SHP77 treated with DMSO at 0.1 percent for 48 hours (cell line): ENCODE results near the gene POU5F2.

Experiments used
- DNase-seq: peaks from one replicate; lab custom pipeline; 2025; lab: John Stamatoyannopoulos, UW

POU5F2 gene, protein sequence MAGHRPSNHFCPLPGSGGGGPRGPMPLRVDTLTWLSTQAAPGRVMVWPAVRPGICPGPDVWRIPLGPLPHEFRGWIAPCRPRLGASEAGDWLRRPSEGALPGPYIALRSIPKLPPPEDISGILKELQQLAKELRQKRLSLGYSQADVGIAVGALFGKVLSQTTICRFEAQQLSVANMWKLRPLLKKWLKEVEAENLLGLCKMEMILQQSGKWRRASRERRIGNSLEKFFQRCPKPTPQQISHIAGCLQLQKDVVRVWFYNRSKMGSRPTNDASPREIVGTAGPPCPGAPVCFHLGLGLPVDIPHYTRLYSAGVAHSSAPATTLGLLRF

DNA sequence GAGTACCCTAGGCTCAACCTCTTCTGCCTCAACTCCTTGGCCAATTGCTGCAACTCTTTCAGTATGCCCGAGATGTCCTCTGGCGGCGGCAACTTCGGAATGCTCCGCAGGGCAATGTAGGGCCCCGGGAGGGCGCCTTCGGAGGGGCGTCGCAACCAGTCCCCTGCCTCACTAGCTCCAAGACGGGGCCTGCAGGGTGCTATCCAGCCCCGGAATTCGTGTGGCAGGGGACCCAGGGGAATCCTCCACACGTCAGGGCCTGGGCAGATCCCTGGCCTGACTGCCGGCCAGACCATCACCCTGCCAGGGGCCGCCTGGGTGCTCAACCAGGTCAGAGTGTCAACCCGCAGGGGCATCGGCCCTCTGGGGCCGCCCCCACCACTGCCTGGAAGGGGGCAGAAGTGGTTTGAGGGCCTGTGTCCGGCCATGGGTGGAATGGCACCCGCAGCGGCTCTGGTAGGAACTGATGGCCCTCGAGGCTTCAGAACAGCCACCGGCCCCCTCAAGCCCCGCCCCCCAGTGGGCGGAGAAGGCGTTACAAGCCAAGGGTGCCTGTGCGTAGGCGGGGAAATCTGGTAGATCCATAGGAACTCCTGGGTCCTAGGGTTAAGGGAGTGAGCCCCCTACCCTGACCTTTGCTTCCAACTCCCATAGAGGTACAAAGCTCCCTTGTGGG lies at the start of gene POU5F2:
Gene POU5F2, minus strand, starts transcription at position 465 of the 676 bp plus-strand sequence. Its CDS starts 37 bp downstream, at position 428.
- DNase-seq, result no peak

DNA sequence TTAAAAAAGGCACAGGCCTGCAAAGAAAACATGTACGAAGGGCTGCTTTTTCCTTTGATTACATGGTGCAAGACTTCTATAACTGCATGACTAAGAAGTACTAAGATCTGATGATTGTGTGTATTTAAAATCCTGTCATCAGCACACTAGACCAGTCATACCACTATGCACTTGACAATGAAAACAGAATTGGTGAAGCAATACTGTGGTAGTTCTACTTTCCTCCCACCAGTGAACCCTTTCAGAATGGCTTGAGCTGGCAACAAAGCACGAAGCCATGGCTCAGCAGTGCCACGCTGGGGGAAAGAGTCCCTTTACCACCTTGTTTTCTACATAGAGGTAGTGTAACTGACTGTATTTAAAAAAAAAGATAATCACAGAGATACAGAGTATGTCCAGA lies 49.0 kb upstream of the POU5F2 start:
- DNase-seq, result no peak

DNA sequence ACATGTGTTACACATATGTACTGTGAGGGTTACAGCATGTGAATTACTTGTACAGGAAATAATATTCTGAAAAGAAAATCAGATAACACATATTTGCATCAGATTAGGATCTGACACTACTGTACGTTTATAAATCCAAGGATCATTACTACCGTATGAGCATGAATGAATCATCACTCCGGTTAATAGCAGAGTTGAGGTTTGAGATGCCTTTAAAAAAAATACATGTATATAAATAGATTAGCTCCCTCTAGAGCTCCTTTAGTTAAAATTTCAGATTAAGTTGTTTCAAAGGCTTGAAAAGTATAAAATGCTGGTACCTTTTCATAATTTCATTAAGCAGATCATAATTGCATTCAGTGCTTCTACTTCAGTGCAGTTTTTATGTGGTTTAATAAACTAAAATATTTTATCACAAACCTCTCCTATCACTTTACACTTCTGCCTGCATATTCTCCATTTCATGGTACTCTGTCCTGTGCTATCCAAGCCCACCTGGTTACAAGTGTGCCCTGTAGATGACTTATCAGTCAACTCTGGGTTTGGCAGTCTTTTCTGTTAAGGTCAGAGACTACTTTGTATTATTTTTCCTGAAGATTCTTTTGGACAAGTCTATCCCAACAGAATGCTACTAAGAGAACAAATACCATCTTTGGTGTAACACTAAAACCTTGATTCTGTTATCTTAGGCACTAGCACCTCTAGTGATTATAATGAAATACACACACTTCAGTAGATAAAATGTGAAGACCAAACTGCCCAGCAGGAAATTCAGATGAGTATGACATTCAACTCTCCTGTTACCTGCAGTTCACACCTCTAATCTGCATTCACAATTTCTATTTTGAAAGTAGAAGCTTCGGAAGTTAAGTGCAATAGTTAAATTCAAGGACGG lies 48.0 kb upstream of the POU5F2 start:
- no peak for DNase-seq

DNA sequence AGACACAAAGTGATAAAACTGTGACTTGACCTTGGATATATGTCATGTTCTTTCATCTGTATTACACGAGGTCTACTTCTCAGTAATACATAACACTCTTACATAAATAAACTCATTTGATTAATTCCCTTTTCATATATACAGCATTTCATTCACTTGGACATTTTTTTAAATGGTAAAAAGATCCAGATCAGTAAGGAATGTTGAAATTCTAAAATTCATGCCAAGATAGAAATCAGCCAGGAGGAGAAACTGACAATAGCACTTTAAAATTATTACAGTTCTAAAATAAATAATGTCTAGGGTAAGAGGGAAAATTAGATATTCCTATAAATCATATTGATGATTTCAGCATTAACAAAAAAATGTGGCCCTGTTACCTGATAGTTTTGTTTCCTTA lies 46.2 kb upstream of the POU5F2 start:
- DNase-seq, result no peak

DNA sequence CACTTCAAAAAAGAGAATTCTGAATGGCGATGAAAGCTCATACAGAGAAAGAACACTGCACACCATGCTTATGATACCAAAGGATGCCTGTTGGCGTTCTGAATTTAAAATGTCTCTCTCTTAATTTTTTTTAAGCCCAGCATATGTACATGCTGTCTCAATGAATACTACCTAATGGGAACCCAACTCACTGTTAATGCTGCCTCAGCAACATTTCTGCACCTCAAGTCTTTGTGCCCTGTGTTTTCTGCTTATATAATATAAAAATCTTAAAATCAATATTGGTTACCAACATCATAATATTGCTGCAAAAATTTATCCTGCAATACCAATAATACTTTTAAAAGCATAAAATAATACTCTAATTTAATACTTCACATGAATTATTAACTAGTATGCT lies 44.1 kb upstream of the POU5F2 start:
- no peak for DNase-seq

DNA sequence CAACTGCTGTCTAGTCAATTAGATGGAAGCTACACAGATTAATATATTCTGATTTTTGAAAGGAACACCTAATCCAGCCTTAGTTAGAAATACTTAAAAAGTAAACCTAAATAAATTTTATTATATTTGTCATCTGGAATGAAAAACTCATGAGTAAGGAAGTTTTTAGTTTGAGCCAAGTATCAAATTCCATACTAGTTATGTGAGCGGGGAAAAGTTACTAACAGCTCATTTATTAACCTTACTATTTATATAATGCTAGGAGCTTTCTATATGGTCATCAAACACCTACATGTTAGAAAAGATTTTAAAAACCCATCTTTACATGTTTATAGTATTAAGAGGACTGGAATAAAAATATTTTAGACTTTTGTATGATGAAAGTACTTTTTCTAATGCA lies 41.6 kb upstream of the POU5F2 start:
- DNase-seq, result no peak

DNA sequence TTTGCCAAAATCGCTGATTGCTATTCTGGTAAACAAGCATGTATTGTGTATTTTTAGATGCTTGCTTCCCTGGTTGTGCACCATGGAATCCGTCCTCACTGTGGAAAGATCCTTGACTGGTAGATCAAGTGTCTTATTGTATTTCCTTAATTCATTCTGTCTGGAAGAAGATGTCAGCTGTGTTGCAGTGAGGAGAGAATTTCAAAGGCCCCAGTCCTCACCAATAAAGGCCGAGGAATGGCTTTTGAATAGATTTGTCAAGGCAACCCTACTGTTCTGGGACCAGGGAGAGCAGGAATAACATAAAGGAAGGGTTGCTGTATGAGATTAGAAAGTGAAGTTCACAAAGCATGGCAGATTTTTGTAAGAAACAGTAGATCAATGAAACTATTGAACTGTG lies 36.2 kb upstream of the POU5F2 start:
- DNase-seq, result no peak

DNA sequence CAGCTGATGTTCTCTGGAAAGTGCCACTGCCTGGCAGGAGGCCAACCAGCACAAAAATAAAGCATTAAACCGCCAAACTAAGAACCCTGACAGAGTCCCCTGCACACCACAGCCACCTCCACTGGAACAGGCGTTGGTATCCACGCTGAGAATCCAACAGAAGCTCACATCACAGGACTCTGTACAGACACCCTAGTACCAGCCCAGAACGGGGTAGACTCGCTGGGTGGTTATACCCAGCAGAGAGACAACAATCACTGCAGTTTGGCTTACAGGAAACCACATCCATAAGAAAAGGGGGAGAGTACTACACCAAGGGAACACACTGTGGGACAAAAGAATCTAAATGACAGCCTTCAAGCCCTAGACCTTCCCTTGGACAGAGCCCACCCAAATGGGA lies 15.0 kb upstream of the POU5F2 start:
- no peak for DNase-seq

DNA sequence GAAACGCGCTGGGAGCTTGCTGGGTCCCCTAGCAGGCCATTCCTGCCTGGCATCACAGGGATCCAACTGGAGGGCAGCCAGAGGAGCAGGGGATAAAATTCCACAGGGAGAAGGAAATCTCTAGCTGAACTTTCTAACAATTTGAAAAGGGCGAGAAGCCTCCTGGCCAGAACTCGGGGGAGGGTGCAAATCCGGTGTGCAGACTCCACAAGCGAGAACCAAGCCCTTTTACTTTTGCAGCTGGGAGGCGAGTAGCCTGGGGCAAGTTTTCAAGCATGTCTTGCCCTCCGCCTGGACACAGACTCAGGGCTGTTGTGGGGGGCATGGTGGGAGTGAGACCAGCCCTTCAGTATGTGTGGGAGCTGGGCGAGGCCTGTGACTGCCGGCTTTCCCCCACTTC lies 14.3 kb upstream of the POU5F2 start:
- DNase-seq, result no peak

DNA sequence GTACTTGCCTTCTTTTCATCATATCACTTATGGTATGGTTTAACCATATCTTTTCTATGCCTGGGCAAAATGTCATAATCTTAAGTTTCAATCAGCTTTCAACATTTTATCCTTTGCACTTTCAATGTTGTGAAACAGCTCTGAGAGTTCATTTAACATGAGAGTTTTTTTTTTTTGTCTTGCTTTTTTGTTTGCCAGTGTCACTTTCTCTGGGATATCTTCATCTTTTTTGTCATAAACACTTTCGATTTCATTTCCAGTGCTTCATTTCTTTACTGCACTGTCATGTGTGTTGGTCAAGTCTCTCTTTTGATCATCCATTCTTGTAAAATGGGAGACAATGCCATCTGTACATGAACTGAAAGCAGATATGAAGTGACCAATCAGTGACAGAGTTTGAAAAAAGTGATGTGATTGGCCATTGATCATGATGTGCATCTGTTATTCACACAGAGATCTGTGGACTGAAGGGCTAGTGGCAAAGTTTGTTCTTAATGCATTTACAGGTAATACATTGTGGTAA lies 7.5 kb upstream of the POU5F2 start:
- DNase-seq, result no peak

DNA sequence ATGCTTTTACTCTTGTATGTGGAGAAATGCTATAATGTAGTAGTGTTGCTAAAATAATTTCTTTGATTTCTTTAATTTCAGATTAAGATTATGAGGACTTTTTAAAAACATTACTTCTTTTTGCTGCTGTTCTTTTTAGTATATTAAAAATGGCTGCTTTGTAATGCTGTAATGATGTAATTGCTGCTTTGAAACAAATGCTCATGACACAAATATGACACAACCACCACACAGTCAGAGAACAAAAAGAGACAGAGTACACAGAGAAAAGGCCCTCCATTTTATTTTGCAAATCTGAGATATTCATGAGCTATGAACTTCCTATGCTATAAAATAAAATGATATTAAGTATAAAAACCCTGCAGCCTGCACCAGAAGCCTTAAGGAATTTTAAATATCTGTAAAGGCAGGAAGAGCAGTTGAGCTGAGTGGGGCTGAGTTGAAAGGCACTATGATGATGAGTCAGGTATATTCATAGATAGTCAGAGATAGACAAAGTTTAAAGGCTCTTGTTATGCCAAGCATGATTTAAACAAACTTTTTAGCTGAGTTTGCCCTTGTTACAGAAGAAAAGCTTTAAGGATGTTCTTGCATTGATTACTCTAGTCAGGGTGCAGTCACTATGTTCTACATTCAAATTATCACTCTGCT lies 5.1 kb upstream of the POU5F2 start:
- DNase-seq, result no peak

DNA sequence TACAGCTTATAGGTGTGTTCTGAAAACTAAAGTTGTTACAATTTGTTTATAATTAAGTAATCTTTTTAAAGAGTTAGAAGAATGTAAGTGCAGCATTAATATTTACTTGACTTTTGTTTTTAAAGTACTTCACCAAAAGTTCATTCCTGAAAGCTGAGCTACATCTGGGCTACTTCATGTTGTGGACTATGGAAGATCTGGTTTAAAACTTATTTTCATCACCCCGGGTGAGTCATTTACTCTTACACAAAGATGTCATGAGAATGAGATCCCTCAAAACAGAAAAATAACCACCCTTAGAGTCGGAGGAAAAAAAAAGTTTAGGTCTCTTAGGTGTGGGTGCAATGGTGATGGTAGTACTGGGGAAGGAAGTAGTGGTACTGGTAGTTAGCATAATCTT lies 5.1 kb downstream of the POU5F2 start:
- DNase-seq, result no peak

DNA sequence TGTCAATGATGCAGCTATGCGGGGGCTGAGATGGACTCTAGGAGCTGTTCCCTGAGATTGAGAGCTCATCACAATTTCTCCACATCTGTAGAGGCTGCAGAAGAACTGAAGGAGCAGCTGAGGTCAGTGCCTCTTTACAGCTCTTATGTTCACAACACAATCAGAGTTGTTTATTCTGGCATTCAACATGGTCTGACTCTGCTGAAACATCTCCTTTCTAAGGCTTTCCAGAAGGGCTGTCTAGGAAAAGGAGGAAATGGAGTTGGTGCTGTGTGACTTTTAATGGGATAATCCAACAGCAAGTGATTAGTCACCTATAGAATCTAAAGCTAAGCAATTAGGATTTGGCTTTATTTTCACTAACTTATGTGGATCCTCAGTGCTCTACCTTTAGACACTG lies 6.0 kb downstream of the POU5F2 start:
- DNase-seq, result no peak

DNA sequence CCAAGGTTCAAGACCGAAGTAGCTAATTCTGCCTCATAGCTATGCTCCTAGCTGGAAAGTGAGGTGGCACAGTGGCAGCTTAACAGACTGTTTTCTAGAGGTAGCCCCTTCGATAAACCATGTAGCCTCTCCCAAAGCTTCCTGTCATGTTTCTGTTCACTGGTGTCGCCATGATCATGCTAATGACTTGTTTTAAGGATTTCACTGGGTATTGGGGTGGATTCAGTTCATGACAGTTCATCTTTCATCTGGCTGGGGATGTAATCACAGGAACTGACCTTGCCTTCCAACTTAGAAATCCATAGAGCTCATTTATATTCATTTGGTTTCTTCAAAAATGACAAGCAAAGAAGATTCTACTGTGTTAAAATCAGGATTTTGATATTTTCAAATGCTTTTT lies 9.4 kb downstream of the POU5F2 start:
- no peak for DNase-seq

DNA sequence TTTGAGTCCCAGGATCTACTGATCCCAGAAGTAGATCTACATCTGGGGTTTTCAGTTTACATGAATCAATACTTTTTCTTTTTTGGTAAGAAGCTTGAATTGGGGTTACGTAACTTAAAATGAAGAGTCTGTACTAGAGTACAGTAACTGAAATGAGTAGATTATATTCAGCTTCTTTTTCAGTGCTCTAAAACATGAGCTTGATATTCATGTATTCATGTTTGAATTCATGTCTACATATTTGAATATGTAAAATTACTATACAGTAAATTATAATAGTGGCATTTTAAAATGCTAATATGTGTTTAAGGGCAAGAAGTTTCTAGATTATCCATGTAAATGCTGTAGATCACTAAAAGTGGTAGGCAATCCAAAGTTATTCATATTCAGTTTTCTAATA lies 14.8 kb downstream of the POU5F2 start:
- DNase-seq, result no peak

DNA sequence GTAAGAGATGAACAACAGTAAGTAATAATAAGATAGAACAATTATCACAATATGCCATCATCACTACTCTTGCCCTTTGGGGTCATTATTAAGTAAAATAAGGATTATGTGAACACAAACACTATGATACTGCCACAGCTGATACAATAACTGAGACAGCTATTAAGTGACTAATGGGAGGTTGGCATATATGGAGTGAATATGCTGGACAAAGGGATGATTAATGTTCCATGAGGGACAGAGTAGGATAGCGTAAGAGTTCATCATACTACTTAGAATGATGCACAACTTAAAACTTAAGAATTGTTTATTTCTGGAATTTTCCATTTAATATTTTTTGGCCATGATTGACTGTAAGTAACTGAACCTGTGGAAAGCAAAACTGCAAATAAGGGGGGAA lies 16.6 kb downstream of the POU5F2 start:
- DNase-seq, result no peak

DNA sequence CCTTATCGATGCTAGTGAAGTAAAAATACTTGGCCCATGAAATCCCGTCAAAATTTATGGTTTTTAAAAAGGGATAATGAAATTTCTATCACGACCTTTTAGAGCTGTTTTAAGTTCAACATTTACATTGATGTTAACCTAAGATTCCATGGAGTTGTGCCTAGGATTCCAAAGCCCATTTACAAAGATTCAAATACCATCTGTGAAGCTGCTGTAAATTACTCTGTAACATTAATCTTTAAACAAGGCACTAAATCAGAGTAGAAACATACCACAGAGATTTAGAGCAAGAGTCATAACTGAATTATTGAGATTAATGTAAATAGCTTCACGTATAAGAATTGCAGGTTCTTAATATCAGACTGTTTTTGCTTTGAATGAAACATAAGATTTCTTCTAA lies 17.7 kb downstream of the POU5F2 start:
- DNase-seq, result no peak

DNA sequence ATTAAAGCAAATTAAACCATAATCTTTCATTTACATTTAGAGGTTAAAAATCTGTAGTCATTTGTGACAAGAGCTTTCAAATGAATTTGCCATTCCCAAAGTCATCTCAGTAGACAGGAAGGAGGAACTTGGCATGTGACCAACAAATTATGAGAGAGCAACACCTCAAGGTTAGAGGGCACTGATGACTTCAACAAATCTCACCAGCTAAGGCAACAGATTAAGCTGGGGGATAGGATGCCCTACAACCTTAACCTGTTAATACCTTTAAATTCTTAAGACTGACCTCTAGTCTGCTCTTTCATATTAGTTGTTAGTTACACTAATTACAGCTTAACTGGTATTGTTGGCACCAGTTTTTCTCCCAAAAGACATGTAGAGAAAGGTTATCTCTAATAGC lies 18.4 kb downstream of the POU5F2 start:
- DNase-seq, result no peak

DNA sequence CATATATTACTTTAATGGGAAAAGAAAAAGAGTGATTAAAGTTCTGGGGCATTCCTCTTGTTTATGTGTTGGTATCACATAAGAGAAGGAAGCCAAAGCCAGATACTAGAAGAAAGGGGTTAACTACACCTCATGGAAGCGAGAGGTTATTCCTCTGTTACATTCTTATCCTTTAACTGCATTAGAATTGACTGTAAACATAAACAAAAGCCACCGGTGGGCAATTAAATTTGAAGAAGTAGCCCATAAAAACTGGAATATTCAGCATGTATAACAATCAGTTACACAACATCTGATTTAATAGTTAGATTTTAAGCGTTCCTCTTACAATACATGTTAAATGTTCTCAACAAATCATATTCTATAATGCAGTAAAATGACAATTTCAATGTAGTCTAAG lies 18.8 kb downstream of the POU5F2 start:
- DNase-seq, result no peak

DNA sequence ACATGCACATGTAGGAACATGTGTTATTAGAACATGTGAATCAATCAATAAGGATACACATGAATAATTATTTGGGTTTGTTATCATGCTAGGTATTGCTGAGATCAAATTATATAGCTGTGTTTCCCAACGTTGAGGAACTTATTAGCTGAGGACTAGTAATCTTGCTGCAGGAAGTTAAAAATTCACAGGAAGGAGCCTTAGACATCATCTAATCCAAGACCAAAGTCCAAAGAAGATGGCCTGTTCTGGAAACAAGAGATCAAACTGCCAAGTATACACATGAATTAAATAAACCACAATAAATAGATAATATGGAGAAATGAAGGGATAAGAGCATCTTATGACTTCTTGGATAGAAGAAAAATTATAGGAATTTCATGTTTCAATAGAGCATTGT lies 19.9 kb downstream of the POU5F2 start:
- no peak for DNase-seq

DNA sequence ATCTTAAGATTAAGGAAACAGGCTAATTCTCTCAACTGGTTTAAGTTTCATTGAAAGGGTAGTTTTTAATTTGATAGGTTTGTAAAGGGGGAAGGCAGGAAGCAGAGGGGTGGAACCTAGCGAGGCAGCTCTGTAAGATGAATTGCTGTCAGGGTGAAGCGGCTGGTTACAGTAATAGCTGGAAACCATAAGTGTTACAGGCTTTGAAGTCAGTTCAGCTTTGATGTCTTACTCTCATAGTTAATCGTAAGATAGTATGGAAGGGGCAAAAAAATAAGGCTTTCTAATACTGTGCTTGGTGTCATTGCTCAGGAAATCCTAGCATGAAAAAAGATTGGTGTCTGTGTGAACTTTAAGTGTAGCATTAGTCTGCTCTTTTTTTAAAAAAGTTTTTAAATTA lies 20.3 kb downstream of the POU5F2 start:
- DNase-seq, result no peak

DNA sequence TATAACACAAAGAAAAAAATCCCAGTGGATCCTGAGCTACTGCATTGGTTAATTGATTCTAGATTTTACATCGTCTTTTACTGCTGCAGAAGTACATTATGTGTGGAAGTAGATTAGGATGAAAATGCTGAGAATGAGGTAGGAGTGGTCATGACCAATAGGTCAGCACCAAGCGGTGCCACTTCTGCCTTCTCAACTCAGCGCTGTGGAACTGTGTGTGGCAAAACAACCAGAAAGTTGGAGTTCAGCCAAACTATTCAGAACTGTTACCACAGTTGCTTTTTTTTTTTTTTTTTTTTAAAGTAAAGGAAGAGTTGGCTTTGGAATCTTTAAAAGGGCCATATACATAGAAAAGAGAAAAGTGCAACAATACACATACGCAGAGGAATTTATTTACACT lies 24.2 kb downstream of the POU5F2 start:
- no peak for DNase-seq
